ENCODE measurements around the gene RFLNA. TPM values are rescaled to one million over a fixed set of nuclear protein-coding genes. Genes with fewer than 3 reads are reported as not detected.
A peak's percentile ranks its signal among the peaks of the same experiment; 100 is the strongest.
"Not testable (repeated sequence)": the region's sequence is repeated elsewhere in the genome, so short reads cannot be mapped to it uniquely, and the experiment has no call there.

RFLNA gene
- total RNA-seq, 2 donors from 2014 or later: 46.2 to 51.0 TPM

GRCh38 chr12:124300657-124301056 is 5.8 kb downstream of the RFLNA start:
- intact Hi-C loops (cut with DNase I, micrococcal nuclease): loop anchor here in 1 of 2 donors (10.0 kb wide), 1 partner anchor 256 kb away; no protein-coding TSS in a partner anchor
- ATAC-seq, DNase-seq: not testable (repeated sequence)

GRCh38 chr12:124301084-124301654 is 6.3 kb downstream of the RFLNA start:
- DNase-seq (no peak), ATAC-seq (no peak)
- intact Hi-C loops (cut with DNase I, micrococcal nuclease): loop anchor here in 1 of 2 donors (10.0 kb wide), 1 partner anchor 256 kb away; no protein-coding TSS in a partner anchor

- ATAC-seq: no peak
- intact Hi-C loops (cut with DNase I, micrococcal nuclease): loop anchor here in 1 of 2 donors (10.0 kb wide), 1 partner anchor 258 kb away; no protein-coding TSS in a partner anchor
- no peak for DNase-seq
These were observed 7.4 kb downstream of the RFLNA start for GRCh38 chr12:124302241-124302806.

GRCh38 chr12:124302807-124303578 is 8.1 kb downstream of the RFLNA start:
- ATAC-seq (peak; percentile 13), DNase-seq (peak in 1 of 2 donors; percentile 7)
- intact Hi-C loops (cut with DNase I, micrococcal nuclease): loop anchor here in 1 of 2 donors (10.0 kb wide), 1 partner anchor 258 kb away; no protein-coding TSS in a partner anchor

GRCh38 chr12:124303579-124304313 is 8.9 kb downstream of the RFLNA start:
- DNase-seq (peak in 1 of 2 donors; percentile 1), ATAC-seq (no peak)
- intact Hi-C loops (cut with DNase I, micrococcal nuclease): loop anchor here in 1 of 2 donors (10.0 kb wide), 1 partner anchor 259 kb away; no protein-coding TSS in a partner anchor

GRCh38 chr12:124304314-124304790 is 9.5 kb downstream of the RFLNA start:
- DNase-seq: peak in 1 of 2 donors; percentile 2
- intact Hi-C loops (cut with DNase I, micrococcal nuclease): loop anchor here in 1 of 2 donors (10.0 kb wide), 1 partner anchor 260 kb away; no protein-coding TSS in a partner anchor

GRCh38 chr12:124305136-124305535 is 10.2 kb downstream of the RFLNA start:
- intact Hi-C loops (cut with DNase I, micrococcal nuclease): loop anchor here in 1 of 2 donors (10.0 kb wide), 1 partner anchor 260 kb away; no protein-coding TSS in a partner anchor
- DNase-seq (peak in 1 of 2 donors; percentile 2), ATAC-seq (no peak)

More at GRCh38 chr12:124304314-124304790, 9.5 kb downstream of the RFLNA start:
- no peak for ATAC-seq

- DNase-seq (no peak), ATAC-seq (no peak)
- intact Hi-C loops (cut with DNase I, micrococcal nuclease): loop anchor here in 1 of 2 donors (10.0 kb wide), 1 partner anchor 261 kb away; no protein-coding TSS in a partner anchor
These were observed 11.1 kb downstream of the RFLNA start for GRCh38 chr12:124305776-124306685.

- ATAC-seq (no peak), DNase-seq (no peak)
- intact Hi-C loops (cut with DNase I, micrococcal nuclease): loop anchor here in 1 of 2 donors (10.0 kb wide), 1 partner anchor 262 kb away; no protein-coding TSS in a partner anchor
These were observed 12.0 kb downstream of the RFLNA start for GRCh38 chr12:124306686-124307555.

- DNase-seq: no peak
- intact Hi-C loops (cut with DNase I, micrococcal nuclease): loop anchor here in 1 of 2 donors (10.0 kb wide), 1 partner anchor 263 kb away; no protein-coding TSS in a partner anchor
- ATAC-seq: no peak
These were observed 12.6 kb downstream of the RFLNA start for GRCh38 chr12:124307556-124307825.

- DNase-seq (no peak), ATAC-seq (no peak)
- intact Hi-C loops (cut with DNase I, micrococcal nuclease): loop anchor here in 1 of 2 donors (10.0 kb wide), 1 partner anchor 264 kb away; no protein-coding TSS in a partner anchor
These were observed 13.8 kb downstream of the RFLNA start for GRCh38 chr12:124308741-124309140.

GRCh38 chr12:124309231-124309630 is 14.3 kb downstream of the RFLNA start:
- intact Hi-C loops (cut with DNase I, micrococcal nuclease): loop anchor here in 1 of 2 donors (10.0 kb wide), 1 partner anchor 264 kb away; no protein-coding TSS in a partner anchor
- ATAC-seq: no peak
- DNase-seq: no peak

GRCh38 chr12:124309744-124310143 is 14.9 kb downstream of the RFLNA start:
- ATAC-seq (no peak), DNase-seq (no peak)
- intact Hi-C loops (cut with DNase I, micrococcal nuclease): loop anchor here in 1 of 2 donors (10.0 kb wide), 1 partner anchor 265 kb away; no protein-coding TSS in a partner anchor

GRCh38 chr12:124310178-124310577 is 15.3 kb downstream of the RFLNA start:
- intact Hi-C loops (cut with DNase I, micrococcal nuclease): no loop called here
- DNase-seq: no peak
- no peak for ATAC-seq

GRCh38 chr12:124310785-124311184 is 15.9 kb downstream of the RFLNA start:
- intact Hi-C loops (cut with DNase I, micrococcal nuclease): no loop called here
- no peak for ATAC-seq
- no peak for DNase-seq
